ENCODE measurements around the gene LCAT. TPM values are rescaled to one million over a fixed set of nuclear protein-coding genes. Genes with fewer than 3 reads are reported as not detected.

The LCAT gene, protein sequence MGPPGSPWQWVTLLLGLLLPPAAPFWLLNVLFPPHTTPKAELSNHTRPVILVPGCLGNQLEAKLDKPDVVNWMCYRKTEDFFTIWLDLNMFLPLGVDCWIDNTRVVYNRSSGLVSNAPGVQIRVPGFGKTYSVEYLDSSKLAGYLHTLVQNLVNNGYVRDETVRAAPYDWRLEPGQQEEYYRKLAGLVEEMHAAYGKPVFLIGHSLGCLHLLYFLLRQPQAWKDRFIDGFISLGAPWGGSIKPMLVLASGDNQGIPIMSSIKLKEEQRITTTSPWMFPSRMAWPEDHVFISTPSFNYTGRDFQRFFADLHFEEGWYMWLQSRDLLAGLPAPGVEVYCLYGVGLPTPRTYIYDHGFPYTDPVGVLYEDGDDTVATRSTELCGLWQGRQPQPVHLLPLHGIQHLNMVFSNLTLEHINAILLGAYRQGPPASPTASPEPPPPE
- total RNA-seq: 7.1 and 10.5 TPM in 2 replicates

DNA sequence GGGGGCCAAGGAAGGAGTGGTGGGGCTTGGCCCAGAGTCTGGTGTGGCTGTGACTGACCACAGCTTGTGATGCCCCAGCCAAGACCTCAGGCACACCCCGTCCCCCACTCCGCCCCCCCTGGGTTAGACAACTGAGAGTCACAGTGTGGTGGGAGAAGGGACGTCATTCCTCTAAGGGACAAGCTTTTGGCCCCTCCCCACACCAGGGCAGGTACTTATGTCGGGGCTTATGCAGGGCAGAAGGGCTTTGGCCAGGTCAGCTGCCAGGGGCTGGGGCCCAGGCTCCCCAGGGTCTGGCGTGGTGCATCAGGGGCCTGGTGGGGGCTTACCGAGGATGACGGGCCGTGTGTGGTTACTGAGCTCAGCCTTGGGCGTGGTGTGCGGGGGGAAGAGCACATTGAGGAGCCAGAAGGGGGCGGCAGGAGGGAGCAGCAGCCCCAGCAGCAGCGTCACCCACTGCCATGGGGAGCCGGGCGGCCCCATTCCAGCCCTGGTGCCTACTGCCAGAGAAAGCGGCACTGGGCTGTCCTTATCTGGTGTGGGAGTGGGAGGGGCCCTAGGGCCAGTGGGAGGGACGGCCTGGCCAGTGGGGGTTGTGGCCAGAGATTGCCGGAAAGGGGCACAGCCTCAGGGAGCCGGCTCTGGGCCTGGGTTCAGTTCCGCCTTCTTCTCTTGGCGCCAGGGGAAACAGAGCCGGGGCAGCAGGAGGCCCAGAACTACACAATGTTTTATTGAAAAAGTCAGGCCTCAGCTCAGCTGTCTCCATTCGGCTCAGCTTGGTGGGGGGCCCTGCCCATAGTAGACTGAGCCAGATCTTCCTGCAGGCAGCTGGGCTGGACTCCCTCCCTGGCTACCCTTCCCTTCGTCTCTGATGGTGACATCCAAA, at the start of gene LCAT:
Gene LCAT (minus strand): TSS at position 502 of the 886 bp plus-strand sequence. CDS start 19 bp downstream, at position 483.

DNA sequence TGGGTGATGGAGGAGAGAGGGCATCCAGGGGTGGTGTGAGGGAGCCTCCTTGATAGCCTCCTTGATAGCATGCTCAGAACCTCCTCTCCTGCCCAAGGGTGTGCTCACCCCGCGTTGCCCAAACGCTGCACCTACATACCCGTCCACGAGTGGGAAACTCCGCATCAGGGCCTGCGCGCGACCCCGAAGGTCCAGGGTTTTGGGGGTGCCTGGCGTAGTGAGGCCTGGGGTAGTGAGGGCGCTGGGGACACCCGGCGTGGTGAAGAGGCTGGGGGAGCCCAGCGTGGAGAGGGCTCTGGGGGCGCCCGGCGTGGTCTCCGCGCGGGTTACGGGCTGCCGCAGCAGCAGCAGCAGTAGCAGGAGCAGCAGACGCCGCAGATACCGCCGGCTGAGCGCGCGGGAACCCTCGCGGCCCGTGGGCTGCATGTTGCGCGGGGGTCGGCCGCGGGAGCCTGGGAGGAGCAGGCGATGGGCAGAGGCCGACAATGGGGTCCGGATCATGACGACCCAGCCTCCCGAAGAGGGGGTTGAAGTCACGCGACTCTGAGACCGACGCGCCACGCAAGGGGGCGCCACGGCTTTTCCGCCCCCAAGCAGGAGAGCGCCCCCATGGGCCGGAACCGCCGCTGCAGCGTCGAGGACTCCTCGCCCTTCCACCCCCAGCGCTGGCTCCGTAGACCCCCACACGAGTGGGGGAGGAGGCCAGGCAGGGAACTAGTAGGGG, 36.2 kb upstream of the LCAT start, which contains the start of gene DPEP3:
Gene DPEP3 (minus strand): TSS at position 545 of the 724 bp plus-strand sequence. CDS start 119 bp downstream, at position 426.

DNA sequence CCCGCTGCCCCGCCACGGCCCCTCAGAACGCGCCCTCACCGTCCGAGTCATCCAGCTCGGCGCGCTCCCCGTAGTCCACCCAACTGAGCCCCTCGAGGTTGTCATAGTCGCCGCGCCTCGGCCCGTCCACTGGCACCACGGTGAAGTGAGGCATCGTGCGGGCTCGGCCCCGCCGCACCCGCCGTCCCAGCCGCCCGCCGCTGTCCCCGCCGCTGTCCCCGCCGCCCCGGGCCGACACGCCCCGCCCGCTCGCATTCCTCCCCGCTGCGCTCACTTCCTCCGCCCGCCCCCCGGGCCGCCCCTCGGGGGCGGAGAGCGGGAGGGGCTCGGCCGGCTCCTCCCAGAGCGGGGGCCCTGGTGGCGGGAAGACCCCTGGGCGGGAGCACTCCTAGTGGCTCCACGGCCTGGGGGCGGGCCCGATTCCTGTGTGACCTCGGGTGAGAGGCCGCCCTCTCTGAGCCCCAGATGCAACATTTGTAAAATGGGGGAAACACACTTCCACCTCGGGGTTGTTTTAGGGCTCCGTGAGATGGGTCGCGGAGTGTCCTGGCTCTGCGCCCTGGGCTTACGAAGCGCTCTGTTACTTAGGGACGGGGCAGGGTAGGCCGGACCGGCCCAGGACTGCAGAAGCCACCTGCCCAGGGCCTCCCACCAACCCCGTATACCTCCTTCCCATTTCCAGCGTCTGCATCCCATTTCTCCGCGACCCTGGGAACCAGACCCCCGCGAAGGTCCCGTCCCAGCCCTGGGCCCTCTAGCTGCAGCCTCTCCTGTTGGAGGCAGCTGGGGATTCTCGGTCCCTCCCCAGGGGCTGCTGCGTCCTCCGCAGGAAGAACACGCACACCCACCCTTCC, 24.7 kb upstream of the LCAT start, which contains the start of gene SLC12A4:
Gene SLC12A4 (minus strand): TSS at position 238 of the 854 bp plus-strand sequence. CDS start 84 bp downstream, at position 154.

DNA sequence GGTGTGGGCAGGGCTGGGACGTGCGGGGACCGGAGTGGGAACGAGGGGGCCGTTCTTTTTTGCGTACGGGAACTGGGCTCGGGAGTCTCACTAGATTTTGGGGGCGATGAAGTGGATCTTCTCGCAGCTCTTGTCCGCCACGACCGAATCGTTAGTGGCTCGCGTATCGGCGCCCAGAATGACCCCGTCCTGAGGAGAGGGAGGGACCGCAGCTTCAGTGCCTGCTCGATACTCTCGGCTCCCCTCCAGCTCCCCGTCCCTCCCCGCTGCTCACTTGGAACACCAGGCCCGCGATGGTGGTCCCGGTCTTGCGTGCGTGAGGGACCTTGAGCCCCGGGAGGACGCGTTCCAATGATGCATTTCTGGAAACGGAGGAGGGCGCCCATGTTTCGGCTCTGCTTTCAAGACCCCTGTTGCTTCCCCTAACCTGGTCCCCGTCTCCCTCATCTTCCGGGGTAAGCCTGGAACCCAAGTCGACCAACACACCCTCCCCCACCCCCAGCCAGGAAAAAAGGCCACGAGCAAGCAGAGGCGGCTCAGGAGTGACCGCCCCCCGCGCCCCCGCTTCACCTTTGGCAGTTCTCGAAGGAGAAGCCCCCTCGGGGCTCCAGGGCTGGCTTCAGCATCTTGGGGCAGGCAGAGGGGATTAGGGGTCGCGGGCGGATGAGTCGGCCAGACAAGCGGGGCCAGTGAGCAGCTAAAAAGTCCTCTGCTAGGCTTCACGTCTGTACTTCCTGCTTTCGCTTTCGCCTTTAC, 7.6 kb downstream of the LCAT start, which contains the start of gene PSMB10:
Gene PSMB10 (minus strand): TSS at position 727 of the 756 bp plus-strand sequence. CDS start 101 bp downstream, at position 626.

DNA sequence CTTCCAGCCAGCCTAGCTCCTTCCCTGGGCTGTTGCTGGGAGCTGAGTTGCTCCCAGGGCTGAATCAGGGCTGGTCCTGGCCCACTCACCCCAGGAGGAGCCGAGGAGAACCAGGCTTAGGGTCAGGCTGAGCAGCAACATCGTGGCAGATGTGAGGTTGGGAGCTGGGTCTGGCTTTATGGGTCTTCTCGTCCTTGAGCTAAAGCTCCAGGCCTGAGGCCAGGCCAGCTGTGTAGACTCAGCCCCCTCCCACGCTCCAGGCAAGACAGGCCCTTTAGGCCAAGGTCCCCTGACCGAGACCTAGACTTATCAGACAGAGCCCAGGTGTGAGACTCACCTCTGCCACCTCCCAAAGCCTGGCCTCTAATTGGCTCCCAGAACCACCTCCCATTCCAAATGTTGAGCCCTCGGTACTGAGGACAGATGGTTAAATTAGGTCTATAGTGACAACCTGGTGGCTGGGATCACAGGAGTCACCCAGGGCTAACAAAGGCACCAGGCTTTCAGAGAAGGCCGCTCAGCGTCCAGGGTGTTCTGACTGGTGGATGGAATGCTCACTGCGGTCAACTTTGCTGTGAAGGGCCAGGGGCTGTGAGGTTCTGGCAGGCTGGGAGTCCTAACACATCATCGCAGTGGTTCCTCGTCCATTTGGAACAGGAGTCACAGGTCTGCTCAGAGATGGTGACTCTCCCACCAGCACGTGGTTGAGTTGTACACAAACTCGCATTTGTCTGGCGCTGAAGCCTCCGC, 12.0 kb downstream of the LCAT start, which contains the start of gene CTRL:
Gene CTRL (minus strand): TSS at position 151 of the 750 bp plus-strand sequence. CDS start 10 bp downstream, at position 141.

DNA sequence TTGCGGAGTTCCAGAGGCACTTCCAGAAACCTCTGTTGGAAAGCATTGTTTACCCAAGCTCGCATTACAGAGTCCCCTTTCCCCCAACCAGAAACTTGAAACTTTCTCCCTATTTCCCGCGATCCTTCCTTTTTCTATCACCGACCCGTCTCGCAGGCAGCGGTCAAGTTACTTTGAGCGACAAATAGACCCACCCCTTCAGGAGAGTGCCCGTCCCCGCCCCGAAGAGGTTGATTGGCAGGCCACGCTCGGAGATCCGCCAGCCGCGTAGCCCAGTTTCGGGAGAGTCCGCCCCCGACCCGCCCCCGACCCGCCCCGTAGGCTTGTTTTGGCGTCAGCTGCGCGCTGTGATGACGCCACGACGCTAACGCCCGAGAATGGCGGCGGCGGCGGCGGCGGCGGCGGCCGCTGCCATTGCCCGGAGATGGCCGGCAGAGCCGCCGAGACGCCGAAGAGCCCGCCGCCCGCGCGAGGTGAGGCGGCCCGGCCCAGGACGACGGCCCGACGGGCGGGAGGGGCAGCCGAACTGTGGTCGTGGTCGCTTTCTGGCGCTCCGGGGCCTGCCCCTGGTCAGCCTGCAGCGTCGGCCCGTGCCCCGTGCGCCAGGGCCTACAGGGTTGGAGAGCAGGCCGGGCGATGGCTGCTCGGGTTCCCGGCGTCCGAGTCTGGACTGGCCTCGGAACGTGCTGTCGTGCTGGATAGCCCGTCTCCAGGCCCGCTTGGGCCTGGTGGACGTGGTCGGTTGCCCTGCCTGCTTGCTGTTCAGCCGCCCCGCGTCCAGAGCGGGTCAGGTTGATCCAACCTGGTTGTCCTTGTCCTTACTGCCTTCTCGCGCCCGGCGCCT, 50.8 kb downstream of the LCAT start, which contains the start of gene PSKH1:
Gene PSKH1 (plus strand): TSS at position 356 of the 844 bp plus-strand sequence. CDS start 15,496 bp downstream, outside the sequence.

Other genes starting within 250 kb of the LCAT start
- 6.5 and 8.5 TPM in 2 replicates for gene GFOD2, start 224.8 kb downstream of the LCAT start, total RNA-seq
- gene RANBP10, start 137.6 kb downstream of the LCAT start, total RNA-seq: 5.0 and 5.2 TPM in 2 replicates
- gene TSNAXIP1, start 137.2 kb downstream of the LCAT start, total RNA-seq: 0.26 and 0.58 TPM in 2 replicates
- gene THAP11, start 101.8 kb downstream of the LCAT start, total RNA-seq: 39.7 and 52.5 TPM in 2 replicates
- 193 and 272 TPM in 2 replicates for gene NUTF2, start 97.2 kb downstream of the LCAT start, total RNA-seq
- 32.6 and 32.7 TPM in 2 replicates for gene CENPT, start 96.4 kb downstream of the LCAT start, total RNA-seq
- 37.6 TPM in 2 replicates for gene EDC4, start 71.1 kb downstream of the LCAT start, total RNA-seq
- gene NRN1L, start 59.2 kb downstream of the LCAT start, total RNA-seq: 0.47 and 0.77 TPM in 2 replicates
- 13.1 and 15.5 TPM in 2 replicates for gene PSKH1, start 50.9 kb downstream of the LCAT start, total RNA-seq
- gene CTRL, start 12.3 kb downstream of the LCAT start, total RNA-seq: 0.34 TPM in 1 of 2 replicates, not detected in the other
- 28.0 and 38.6 TPM in 2 replicates for gene PSMB10, start 7.3 kb downstream of the LCAT start, total RNA-seq
- 29.1 and 50.4 TPM in 2 replicates for gene SLC12A4, start 24.5 kb upstream of the LCAT start, total RNA-seq
- gene DPEP3, start 36.4 kb upstream of the LCAT start, total RNA-seq: not detected in 2 replicates
- gene DPEP2, start 55.4 kb upstream of the LCAT start, total RNA-seq: not detected in 2 replicates
- not detected in 2 replicates for gene DPEP2NB, start 71.8 kb upstream of the LCAT start, total RNA-seq
- gene DDX28, start 79.1 kb upstream of the LCAT start, total RNA-seq: 3.3 and 6.6 TPM in 2 replicates
- gene DUS2, start 79.2 kb upstream of the LCAT start, total RNA-seq: 8.9 and 10.0 TPM in 2 replicates
- gene NFATC3, start 141.2 kb upstream of the LCAT start, total RNA-seq: 19.1 and 22.2 TPM in 2 replicates